HFF-Myc (cell line): ENCODE data around the gene ZDHHC18.

ENCODE experiments used
- DNase-seq: peaks from one replicate; pipeline ENCODE4 v3.0.0-alpha.2; 2011; ENCODE audit warnings: low read depth; ENCODE audit errors: extremely low read depth
- H3K4me3 ChIP-seq: replicated peaks from 2 replicates; pipeline ENCODE4 v1.5.1; 2011; ENCODE audit warnings: low read depth, mild to moderate bottlenecking, control low read depth, low read length
- CTCF ChIP-seq: IDR thresholded peaks from 2 replicates; pipeline ENCODE4 v1.5.1; 2012; ENCODE audit warnings: mild to moderate bottlenecking, low read depth, low read length, control low read depth; ENCODE audit errors: missing control alignments

Gene ZDHHC18

GRCh38 chr1:26787706-26788514 is 38.6 kb upstream of the ZDHHC18 start, which contains the start of gene PIGV:
TSS of gene PIGV (plus strand) at chr1:26787950. CDS start at chr1:26790816, 2,866 bp downstream.
- peak within 1 kb of the TSS; percentile 65 for H3K4me3 ChIP-seq
- DNase-seq: no peak
- no peak for TF ChIP-seq CTCF

- DNase-seq: no peak
- TF ChIP-seq CTCF: no peak
- H3K4me3 ChIP-seq: peak overlapping the region; percentile 65
Observed at GRCh38 chr1:26788515-26788785, 38.0 kb upstream of the ZDHHC18 start.

DNA sequence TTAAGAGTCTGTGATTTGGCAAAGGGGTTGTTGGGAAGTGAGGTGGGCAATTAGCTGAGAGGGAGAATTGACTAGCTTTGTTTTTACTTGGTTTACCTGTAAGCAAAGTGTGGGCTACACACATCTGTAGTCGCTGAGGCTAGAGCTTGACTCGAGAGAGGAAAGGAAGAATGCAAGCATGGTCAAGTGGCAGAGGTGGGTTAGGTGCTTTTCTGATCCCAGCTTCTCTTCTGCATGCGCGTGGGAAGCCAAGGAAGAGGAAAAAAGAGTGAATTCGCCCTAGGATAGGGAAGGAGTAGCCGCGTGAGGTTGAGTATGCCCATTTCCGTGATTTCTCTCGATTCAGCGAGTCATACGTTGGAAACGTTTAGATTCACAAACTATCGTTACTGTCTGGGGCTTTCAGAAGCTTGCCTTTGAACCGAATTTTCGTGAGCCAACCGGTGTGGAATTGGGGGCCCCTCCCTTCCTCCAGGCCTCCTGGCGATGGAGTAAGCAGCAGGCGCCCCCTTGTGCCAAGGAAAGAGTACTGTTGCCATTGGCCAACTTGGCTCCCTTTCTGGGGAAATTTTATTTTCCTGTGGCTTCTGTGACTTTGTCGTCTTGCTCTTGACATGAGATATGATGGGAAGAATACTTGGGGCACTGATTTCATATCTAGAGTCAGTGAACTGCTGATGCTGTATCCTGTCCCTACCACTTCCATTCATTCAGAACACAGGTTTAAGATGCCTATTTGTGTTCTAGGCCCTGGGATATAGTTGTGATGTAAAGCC is 37.5 kb upstream of the ZDHHC18 start:
- peak; percentile 97 for TF ChIP-seq CTCF
- H3K4me3 ChIP-seq: peak overlapping the region; percentile 65
- DNase-seq: peak; percentile 72

DNA sequence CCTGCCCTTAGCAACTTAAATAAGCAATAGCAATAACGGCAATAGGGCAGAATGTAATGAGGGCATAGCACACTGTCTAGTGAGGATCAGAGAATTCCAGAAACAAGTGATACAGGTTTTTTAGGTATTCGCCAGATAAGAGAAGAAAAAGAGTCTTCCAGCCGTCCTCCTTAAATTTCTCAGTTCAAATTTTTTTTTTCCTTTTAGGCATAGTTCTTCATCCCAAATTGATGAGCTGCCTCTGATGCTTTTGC is 36.9 kb upstream of the ZDHHC18 start:
- no peak for TF ChIP-seq CTCF
- H3K4me3 ChIP-seq: no peak overlapping the region
- DNase-seq: no peak

DNA sequence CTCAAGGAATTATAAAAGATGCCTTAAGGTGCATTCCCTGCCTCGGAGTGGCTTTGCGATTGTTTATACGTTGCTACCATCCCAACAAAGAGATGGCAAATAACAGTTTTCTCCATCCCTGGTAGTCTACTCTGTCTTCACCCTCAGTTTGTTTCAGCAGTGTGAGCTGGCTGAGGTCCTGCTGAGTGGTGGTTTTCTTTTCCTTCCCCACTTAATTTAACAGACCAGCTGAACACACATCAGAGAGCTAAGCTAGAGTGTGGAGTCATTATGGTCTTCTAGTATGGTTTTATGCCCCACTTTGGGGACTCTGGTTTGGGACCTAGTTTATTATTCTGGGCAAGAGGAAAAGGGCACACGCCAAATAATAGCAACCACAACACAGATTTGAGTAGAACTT is 36.6 kb upstream of the ZDHHC18 start:
- TF ChIP-seq CTCF: no peak
- H3K4me3 ChIP-seq: no peak overlapping the region
- no peak for DNase-seq

DNA sequence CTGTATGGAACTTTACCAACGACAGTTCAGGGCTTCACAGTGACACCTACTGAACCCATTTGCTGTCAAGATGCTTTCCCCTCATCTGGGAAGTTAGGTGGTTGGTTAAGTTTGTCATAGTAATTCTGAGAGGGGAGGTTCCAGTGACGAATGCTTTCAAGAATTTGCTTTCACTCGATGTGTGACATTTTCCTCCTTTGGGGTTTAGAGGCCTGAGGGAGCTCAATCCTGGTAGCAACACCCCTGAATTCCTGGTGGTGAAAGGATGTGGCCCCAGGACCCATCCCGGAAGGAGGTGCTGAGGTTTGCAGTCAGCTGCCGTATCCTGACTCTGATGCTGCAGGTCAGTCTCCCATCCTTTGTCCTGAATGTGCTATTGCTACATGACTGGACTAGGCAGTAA is 35.9 kb upstream of the ZDHHC18 start:
- no peak overlapping the region for H3K4me3 ChIP-seq
- TF ChIP-seq CTCF: no peak

More for the DNA sequence above, 35.9 kb upstream of the ZDHHC18 start:
- DNase-seq: no peak
